Measurements from ENCODE around the gene SYT14.

SYT14 gene

GRCh38 chr1:209988706-209989105, 50.7 kb downstream of the SYT14 start:
- no peak for ATAC-seq
- no peak for TF ChIP-seq ZNF565 (CRISPR knock-in tag; conservative IDR thresholded peaks at IDR 0.05; ENCODE audit: low read depth)
- no peak for TF ChIP-seq PATZ1 (CRISPR knock-in tag; IDR thresholded peaks at IDR 0.05; ENCODE audit: borderline replicate concordance)

DNA sequence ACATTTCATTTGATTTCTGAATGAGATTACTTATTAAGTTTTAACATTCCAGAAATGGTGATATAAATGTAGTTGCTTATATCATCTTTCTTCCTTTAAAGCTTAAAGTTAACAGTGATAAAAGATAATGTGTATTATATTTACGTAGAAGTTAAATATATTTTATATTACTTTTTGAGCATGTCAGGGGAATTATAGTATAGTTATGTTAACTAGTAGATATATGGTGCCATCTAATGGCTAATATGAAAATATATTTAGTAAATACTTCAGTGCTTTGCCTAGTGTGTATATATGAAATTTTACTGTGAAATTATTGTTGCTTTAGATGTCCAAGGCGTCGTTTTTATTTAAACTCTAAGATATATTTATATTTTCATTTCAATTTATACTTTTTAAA, 51.5 kb downstream of the SYT14 start:
- TF ChIP-seq SNAI2 (CRISPR knock-in tag; IDR thresholded peaks at IDR 0.05) (no peak), PPARA (CRISPR knock-in tag; IDR thresholded peaks at IDR 0.05; ENCODE audit: borderline replicate concordance) (no peak), ISL1 (CRISPR knock-in tag; IDR thresholded peaks at IDR 0.05) (no peak), CSDC2 (CRISPR knock-in tag; IDR thresholded peaks at IDR 0.05) (no peak), TCF4 (CRISPR knock-in tag; IDR thresholded peaks at IDR 0.05; ENCODE audit: borderline replicate concordance) (no peak), GLIS3 (CRISPR knock-in tag; IDR thresholded peaks at IDR 0.05) (no peak), TSHZ2 (CRISPR knock-in tag; IDR thresholded peaks at IDR 0.05) (no peak)
- TF ChIP-seq, protein P1, sequence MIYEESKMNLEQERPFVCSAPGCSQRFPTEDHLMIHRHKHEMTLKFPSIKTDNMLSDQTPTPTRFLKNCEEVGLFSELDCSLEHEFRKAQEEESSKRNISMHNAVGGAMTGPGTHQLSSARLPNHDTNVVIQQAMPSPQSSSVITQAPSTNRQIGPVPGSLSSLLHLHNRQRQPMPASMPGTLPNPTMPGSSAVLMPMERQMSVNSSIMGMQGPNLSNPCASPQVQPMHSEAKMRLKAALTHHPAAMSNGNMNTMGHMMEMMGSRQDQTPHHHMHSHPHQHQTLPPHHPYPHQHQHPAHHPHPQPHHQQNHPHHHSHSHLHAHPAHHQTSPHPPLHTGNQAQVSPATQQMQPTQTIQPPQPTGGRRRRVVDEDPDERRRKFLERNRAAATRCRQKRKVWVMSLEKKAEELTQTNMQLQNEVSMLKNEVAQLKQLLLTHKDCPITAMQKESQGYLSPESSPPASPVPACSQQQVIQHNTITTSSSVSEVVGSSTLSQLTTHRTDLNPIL (CRISPR knock-in tag; IDR thresholded peaks at IDR 0.05; ENCODE audit: low read depth), result no peak
- peak; percentile 94 for ATAC-seq

DNA sequence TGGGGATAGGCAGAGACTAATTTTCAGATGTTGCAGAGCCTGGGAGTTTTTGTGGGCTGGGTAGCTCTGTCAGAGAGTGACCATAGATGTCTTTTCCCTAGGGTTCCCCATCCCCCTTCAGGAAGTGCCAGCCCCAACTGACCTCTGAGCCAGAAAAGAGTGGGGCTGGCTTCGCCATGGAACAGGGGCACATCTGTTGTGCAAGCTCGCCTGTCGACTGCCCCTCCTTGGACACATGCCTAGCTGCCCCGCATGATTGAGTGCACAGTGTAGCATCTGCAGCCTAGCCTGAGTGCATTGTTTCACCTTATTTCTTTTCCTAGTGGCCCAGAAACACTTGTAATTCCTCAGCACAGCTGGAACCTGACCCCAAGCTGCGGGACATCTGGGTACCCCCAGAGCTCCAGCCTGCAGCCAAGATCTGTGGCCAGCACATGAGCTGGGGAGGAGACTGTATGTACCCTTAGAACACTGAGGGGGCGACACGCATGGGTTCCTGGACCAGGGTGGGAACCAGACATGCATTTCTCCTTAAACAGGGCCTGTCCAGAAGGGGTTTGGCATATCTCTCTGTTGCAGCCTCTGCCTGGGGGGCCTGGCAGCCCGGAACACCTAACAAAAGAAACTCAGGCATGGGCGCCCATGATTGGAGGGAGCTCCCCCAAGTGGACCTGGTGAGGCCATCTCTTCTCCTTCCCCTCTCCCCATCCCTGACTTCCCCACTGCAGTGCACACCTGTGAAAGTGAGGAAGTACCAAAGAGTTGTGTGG, 55.2 kb downstream of the SYT14 start:
- ATAC-seq, result no peak
- TF ChIP-seq ZC3H10 (CRISPR knock-in tag; IDR thresholded peaks at IDR 0.05), result no peak
- no peak for TF ChIP-seq TOX (CRISPR knock-in tag; IDR thresholded peaks at IDR 0.05; ENCODE audit: borderline replicate concordance)
- no peak for TF ChIP-seq BACH2 (CRISPR knock-in tag; IDR thresholded peaks at IDR 0.05; ENCODE audit: borderline replicate concordance)
- no peak for TF ChIP-seq ARNTL (CRISPR knock-in tag; IDR thresholded peaks at IDR 0.05; ENCODE audit: borderline replicate concordance, low read depth)
- TF ChIP-seq CSDC2 (CRISPR knock-in tag; IDR thresholded peaks at IDR 0.05), result no peak

- no peak for ATAC-seq
Measured at GRCh38 chr1:209996348-209996747, 58.3 kb downstream of the SYT14 start.

More at GRCh38 chr1:209996348-209996747, 58.3 kb downstream of the SYT14 start:
- TF ChIP-seq TOX (CRISPR knock-in tag; IDR thresholded peaks at IDR 0.05; ENCODE audit: borderline replicate concordance) (no peak), CSDC2 (CRISPR knock-in tag; IDR thresholded peaks at IDR 0.05) (no peak), PATZ1 (CRISPR knock-in tag; IDR thresholded peaks at IDR 0.05; ENCODE audit: borderline replicate concordance) (no peak), ZFP3 (CRISPR knock-in tag; IDR thresholded peaks at IDR 0.05) (no peak), TSHZ2 (CRISPR knock-in tag; IDR thresholded peaks at IDR 0.05) (no peak)

All from SK-N-SH treated with all-trans-retinoic acid at 6 μM for 48 hours (cell line).